Esophagus squamous epithelium (tissue), 5 donors: ENCODE measurements around the gene NRXN2. TPM values are rescaled to one million over a fixed set of nuclear protein-coding genes. Genes with fewer than 3 reads are reported as not detected.

ENCODE experiments used
- DNase-seq: peaks from one replicate; lab custom pipeline; 2025; lab: John Stamatoyannopoulos, UW
- H3K27ac ChIP-seq, 4 donors: fragments of 200-600 bp; sonication (generic); one replicate each; pipeline ENCODE4 v1.5.1; 2016 to 2019; ENCODE audit warnings: mild to moderate bottlenecking in 1 of 4
- H3K27me3 ChIP-seq, 4 donors: fragments of 200-600 bp; sonication (generic); 1 replicate in 3 of 4; 2 replicates in 1 of 4; pipeline versions ENCODE4 v1.5.1 to v1.6.0; 2017 to 2021; ENCODE audit warnings: antibody characterized with exemption in 1 of 4
- H3K36me3 ChIP-seq, 3 donors: fragments of 200-600 bp; sonication (generic); one replicate each; pipeline ENCODE4 v1.5.1; 2016 to 2019
- H3K4me1 ChIP-seq, 3 donors: fragments of 200-600 bp; sonication (generic); one replicate each; pipeline ENCODE4 v1.5.1; 2017 to 2019
- H3K4me3 ChIP-seq, 4 donors: fragments of 200-600 bp; sonication (generic); 1 replicate in 3 of 4; 2 replicates in 1 of 4; pipeline ENCODE4 v1.5.1; 2016 to 2019; ENCODE audit warnings: mild to moderate bottlenecking in 2 of 4, moderate library complexity in 1 of 4
- H3K9me3 ChIP-seq, 3 donors: fragments of 200-600 bp; sonication (generic); one replicate each; pipeline ENCODE4 v1.5.1; 2016 to 2019
- POLR2A ChIP-seq, 4 donors: fragments of 450-650 bp; IDR thresholded peaks; one replicate each; pipeline ENCODE4 v1.6.1; 2017; ENCODE audit warnings: antibody characterized with exemption in 4 of 4, mild to moderate bottlenecking in 4 of 4, moderate library complexity in 3 of 4
- WGBS, 2 donors: methylation state at CpG; one replicate each; pipeline ENCODE4 v1.1.5; 2018; 5-methylcytosine and 5-hydroxymethylcytosine counted together
- intact Hi-C: fragments of 100-400 bp; cut with DNase I; formaldehyde crosslinking; loops from one replicate; pipeline ENCODE4 v1.15.0; 2022
- total RNA-seq, 4 donors: library from RNA; depleted of rRNA; stranded (reverse); fragments of >200 nt; gene quantifications; one replicate each; pipeline ENCODE4 v1.1.0, GENCODE V29; 2016
- TF ChIP-seq, protein P1 (sequence below), 6 experiments: fragments of 450-650 bp in 4 of 6; fragments of 200-600 bp in 2 of 6; sonication (generic) in 2 of 6; IDR thresholded peaks; one replicate each; pipeline ENCODE4 v1.5.1; 2016 to 2019; ENCODE audit warnings: antibody characterized with exemption in 6 of 6, mild to moderate bottlenecking in 4 of 6, moderate library complexity in 4 of 6
- donor health status: DM: yes; HTN: yes; CAD: no.

Gene NRXN2
- total RNA-seq, 4 donors from 2014 or later: 0.38 TPM; not detected in 3

DNA sequence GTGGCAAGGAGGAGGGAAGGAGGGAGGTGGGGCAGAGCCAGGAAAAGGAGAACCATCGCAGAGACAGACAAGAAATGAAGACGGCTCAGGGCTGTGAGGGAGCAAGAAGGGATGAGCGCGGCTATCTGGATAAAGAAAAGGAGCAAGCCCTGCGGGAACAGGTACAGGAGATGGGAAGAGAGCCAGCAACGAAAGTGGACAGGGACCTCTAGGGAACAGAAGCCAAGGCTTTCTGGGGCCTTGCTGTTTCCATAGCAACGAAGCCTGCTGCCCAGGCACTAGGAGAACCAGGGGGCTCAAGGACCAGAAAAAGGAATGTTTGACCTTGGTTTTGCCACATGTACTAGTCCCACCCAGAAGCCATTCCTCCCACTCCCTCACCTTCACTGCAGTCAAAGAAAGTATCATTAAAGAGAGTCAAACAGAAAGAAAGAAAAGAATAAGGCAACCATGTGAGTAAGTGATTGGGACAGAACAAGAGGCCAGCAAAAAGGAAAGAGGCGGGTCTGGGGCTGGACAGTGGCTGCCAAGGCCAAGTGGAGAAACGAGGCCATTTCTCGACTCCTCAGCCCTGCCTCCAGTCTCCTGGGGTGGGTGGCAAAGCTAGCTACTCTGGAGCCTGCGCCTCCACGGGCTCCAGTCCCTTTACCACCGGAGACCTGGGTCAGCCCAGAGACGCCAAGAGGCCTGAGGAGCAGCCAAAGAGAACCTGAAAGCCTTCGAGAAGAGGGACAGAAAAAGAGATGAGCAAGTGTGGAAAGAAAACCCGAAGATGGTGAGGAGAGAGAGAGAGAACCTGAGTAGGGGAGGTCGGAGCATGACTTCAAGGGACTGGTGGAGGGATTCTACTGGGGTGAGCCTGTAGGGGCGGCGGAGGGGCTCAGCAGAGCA, 35.1 kb downstream of the NRXN2 start:
- 47 to 48% methylated on average over 17 to 19 of the region's 19 CpGs for WGBS, 2 donors
- DNase-seq: no peak
- peak overlapping the region in 2 of 4 donors; percentile 37 to 47 for H3K4me3 ChIP-seq
- TF ChIP-seq POLR2A (IDR thresholded peaks at IDR 0.05): no peak
- TF ChIP-seq, protein P1, sequence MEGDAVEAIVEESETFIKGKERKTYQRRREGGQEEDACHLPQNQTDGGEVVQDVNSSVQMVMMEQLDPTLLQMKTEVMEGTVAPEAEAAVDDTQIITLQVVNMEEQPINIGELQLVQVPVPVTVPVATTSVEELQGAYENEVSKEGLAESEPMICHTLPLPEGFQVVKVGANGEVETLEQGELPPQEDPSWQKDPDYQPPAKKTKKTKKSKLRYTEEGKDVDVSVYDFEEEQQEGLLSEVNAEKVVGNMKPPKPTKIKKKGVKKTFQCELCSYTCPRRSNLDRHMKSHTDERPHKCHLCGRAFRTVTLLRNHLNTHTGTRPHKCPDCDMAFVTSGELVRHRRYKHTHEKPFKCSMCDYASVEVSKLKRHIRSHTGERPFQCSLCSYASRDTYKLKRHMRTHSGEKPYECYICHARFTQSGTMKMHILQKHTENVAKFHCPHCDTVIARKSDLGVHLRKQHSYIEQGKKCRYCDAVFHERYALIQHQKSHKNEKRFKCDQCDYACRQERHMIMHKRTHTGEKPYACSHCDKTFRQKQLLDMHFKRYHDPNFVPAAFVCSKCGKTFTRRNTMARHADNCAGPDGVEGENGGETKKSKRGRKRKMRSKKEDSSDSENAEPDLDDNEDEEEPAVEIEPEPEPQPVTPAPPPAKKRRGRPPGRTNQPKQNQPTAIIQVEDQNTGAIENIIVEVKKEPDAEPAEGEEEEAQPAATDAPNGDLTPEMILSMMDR (IDR thresholded peaks at IDR 0.05): no peak
- peaks cover 0 to 34% (median 6%) of the 10 kb centered on the region in 3 donors for H3K4me1 ChIP-seq
- peaks cover 0 to 15% (median under 1%) of the 10 kb centered on the region in 4 donors for H3K27me3 ChIP-seq
- intact Hi-C loops: no loop called here
- H3K27ac ChIP-seq: peak overlapping the region in 3 of 4 donors; percentile 17 to 59 (median 42)
- H3K9me3 ChIP-seq: no peaks in the 10 kb centered on the region
- no peaks in the 10 kb centered on the region for H3K36me3 ChIP-seq

DNA sequence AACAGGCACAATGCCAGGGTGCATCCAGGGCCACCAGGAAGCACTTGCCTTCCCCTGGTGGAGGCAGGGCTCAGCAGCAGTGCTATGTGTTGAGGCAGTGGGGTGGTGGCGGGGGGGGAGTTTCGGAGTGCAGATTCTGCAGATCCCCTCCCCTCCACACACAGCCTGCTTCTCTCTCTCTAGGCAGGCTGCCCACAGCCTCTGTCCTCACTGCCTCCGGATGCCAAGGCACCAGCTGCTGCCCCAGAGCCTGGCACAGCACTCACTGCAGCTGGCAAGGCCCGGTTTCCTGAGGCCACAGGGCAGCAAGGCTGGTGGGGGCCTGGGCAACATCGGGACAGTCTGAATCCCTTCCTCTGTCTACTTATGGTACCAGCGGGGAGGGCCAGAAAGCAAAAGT, 35.8 kb downstream of the NRXN2 start:
- TF ChIP-seq, protein P1 (IDR thresholded peaks at IDR 0.05): no peak
- TF ChIP-seq POLR2A (IDR thresholded peaks at IDR 0.05): no peak
- no peaks in the 10 kb centered on the region for H3K9me3 ChIP-seq
- no peak for DNase-seq
- H3K4me1 ChIP-seq: peaks cover 0 to 34% (median 6%) of the 10 kb centered on the region in 3 donors
- no peak overlapping the region for H3K27ac ChIP-seq
- peaks cover 0 to 8% (median 0%) of the 10 kb centered on the region in 4 donors for H3K27me3 ChIP-seq
- no peak overlapping the region for H3K4me3 ChIP-seq
- no peaks in the 10 kb centered on the region for H3K36me3 ChIP-seq
- intact Hi-C loops: no loop called here
- WGBS, 2 donors: 23% methylated on average over 3 of the region's 6 CpGs; no CpG with 5 or more reads in 1 of the 2 donors

DNA sequence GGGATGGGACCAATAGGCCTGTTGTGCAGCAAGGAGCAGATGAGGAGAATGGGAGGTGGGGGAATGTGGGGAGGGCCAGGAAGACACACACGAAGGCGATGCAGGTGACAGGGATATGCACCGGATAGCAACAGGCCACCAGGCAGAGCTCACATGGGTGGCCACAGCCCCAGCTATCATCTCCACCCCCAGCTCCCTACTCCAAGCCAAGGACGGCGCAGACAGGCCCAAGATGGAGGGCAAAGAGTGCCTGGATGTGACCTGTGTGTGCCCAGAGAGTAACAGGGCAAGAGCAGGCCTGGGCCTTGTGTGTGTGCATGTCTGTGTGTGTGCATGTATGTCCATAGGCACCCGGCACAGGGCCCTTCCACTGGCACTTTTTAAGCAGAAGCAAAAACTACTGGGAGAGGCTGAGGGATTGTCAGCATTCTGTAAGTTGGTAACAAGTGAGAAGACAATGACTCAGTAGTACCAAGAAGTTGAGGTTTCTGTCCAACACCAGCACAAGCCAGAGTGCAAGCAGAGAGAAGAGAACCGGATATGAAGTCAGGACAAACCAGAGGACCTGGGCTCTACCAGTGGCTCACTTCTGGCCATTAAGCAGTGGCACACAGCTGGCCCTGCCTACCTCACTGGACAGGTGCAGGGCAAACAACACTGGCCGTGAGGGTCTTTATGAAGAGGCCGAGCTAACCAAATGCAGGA, 36.4 kb downstream of the NRXN2 start:
- H3K4me1 ChIP-seq: peaks cover 0 to 34% (median 6%) of the 10 kb centered on the region in 3 donors
- H3K36me3 ChIP-seq: no peaks in the 10 kb centered on the region
- TF ChIP-seq POLR2A (IDR thresholded peaks at IDR 0.05): no peak
- TF ChIP-seq, protein P1 (IDR thresholded peaks at IDR 0.05): no peak
- intact Hi-C loops: no loop called here
- H3K4me3 ChIP-seq: no peak overlapping the region
- WGBS, 2 donors: 83 to 91% methylated on average over 5 to 9 of the region's 9 CpGs
- no peak overlapping the region for H3K27ac ChIP-seq
- peaks cover 0 to 8% (median 0%) of the 10 kb centered on the region in 4 donors for H3K27me3 ChIP-seq
- H3K9me3 ChIP-seq: no peaks in the 10 kb centered on the region
- no peak for DNase-seq

DNA sequence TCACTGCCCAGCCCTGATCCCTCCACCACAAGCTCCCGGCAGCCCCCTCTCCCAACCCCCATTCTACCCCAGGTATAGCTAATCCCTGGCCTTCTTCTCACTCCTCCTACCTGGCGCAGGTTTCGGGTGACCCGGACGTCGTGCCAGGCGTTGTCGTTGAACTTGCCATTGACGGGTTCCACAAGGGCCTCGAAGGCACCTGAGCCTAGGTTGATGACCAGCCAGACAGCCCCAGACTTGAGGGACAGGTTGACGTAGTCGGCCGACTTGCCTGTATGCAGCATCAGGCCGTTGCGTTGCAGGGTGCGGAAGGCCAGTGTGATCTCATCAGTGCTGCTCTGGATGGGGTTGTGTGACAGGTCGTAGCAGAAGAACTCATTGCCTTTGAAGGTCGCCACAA, 37.5 kb downstream of the NRXN2 start:
- H3K4me3 ChIP-seq: no peak overlapping the region
- WGBS, 2 donors: 88 to 91% methylated on average over 9 to 11 of the region's 18 CpGs
- no peaks in the 10 kb centered on the region for H3K9me3 ChIP-seq
- H3K36me3 ChIP-seq: no peaks in the 10 kb centered on the region
- TF ChIP-seq, protein P1 (IDR thresholded peaks at IDR 0.05): no peak
- no peak for TF ChIP-seq POLR2A (IDR thresholded peaks at IDR 0.05)
- peaks cover 0 to 34% (median 6%) of the 10 kb centered on the region in 3 donors for H3K4me1 ChIP-seq
- intact Hi-C loops: no loop called here
- no peak overlapping the region for H3K27ac ChIP-seq
- DNase-seq: no peak
- peaks cover 0 to 10% (median 0%) of the 10 kb centered on the region in 4 donors for H3K27me3 ChIP-seq
